GM21528 (cell line): ENCODE results near the gene TREML2.

Experiments used
- ATAC-seq: cut with Tn5 transposase; IDR thresholded peaks from one replicate; pipeline ENCODE4 v1.9.1; 2021; ENCODE audit warnings: mild to moderate bottlenecking, moderate library complexity; ENCODE audit not compliant: unreplicated experiment, low FRiP score

The TREML2 gene

DNA sequence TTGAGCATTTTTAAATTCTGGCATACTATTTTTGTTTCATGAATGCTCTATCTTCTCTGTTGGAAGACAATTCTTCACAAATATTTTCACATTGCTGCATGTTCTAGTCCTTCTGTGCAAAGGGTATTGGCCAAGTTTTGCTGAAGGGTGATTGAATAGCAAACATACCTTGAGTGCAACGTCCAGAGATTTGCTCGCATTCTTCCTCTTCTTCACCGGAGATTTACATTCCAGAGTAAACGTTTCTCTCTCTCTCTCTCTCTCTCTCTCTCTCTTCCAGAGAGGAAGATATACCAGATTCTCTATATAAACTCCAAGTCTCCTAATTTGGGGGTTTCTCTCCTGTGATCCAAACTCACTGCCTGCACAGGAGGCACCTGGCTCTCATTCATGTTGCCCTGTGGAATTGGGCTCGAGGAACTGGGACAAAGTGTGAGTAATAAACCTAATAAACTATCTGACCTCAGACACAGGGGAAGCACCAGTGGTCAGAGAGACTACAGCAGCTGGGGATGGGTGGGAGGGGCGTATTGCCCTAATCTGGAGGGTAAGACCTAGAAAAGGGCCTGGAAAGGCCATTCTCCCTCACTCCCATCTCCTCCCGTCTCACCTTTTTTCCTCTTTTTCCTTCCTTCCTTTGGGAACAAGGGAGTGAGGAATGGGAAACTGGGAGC, 45.7 kb downstream of the TREML2 start:
- no peak for ATAC-seq

GRCh38 chr6:41153992-41154625, 46.8 kb downstream of the TREML2 start, which contains the start of gene TREML1:
Gene TREML1 (minus strand): TSS chr6:41154347. CDS start chr6:41154288, 59 bp downstream.
- ATAC-seq: no peak

GRCh38 chr6:41153451-41153850, 47.5 kb downstream of the TREML2 start:
- ATAC-seq: no peak

DNA sequence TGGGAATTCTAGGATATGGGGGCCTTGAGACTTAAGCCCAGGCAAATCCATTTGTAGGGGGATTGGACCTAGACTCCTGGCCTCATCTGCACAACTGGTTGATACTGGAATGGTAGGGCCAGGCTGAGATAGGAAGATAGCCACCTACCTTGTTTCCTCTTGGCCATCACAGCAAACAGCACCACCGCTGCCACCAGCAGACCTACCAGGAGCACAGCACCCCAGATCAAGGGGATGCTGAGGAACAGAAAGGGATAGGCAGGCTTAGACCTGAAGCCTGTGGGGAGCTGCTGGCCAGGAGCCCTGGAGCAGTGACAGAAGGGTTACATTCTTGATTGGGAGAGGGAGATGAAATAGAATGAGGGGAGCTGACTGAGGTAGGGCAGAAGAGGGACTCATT, 50.3 kb downstream of the TREML2 start:
- no peak for ATAC-seq

DNA sequence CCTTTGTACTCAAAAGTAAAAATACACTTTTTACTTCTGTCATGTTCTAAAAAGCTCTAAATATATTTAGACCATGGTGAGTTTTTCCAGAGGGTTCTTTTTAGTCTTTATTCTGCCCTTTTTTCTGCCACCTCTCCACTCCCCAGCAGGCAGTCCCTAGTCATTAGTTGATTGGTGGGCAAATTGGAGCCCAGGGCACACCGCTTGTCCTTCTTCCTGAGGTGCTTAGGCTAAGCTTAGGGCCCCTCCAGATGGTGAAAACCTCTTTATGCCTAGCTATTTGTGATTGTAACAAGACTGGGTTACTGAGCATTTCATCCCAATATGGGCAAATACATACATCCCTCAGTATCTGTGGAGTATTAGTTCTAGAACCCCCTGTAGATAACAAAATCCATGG, 53.0 kb downstream of the TREML2 start:
- ATAC-seq: no peak
